ENCODE measurements around the gene OXSR1. TPM values are rescaled to one million over a fixed set of nuclear protein-coding genes. Genes with fewer than 3 reads are reported as not detected.

Gene OXSR1
- total RNA-seq, 4 donors from 2014 or later, result 12.9 to 45.6 (median 39.5) TPM

GRCh38 chr3:38253704-38254103, 88.4 kb downstream of the OXSR1 start:
- Histone ChIP-seq H3K27ac (no peak overlapping the region), H3K4me1 (no peaks in the 10 kb centered on the region), H3K36me3 (no peaks in the 10 kb centered on the region), H3K4me3 (no peak overlapping the region), H3K27me3 (no peaks in the 10 kb centered on the region), H3K9me3 (no peaks in the 10 kb centered on the region)
- DNase-seq, result no peak
- intact Hi-C loops (cut with DNase I; ENCODE audit: low total_unique reads), result no loop called here
- no peak for TF ChIP-seq POLR2A (IDR thresholded peaks at IDR 0.05)
- no peak for TF ChIP-seq CTCF (IDR thresholded peaks at IDR 0.05)

GRCh38 chr3:38254872-38255271, 89.5 kb downstream of the OXSR1 start:
- DNase-seq, result no peak
- H3K4me1 ChIP-seq, result no peaks in the 10 kb centered on the region
- no peaks in the 10 kb centered on the region for H3K27me3 ChIP-seq
- intact Hi-C loops (cut with DNase I; ENCODE audit: low total_unique reads), result no loop called here
- H3K36me3 ChIP-seq, result no peaks in the 10 kb centered on the region
- TF ChIP-seq CTCF (IDR thresholded peaks at IDR 0.05) (no peak), POLR2A (IDR thresholded peaks at IDR 0.05) (no peak)
- H3K4me3 ChIP-seq, result no peak overlapping the region
- H3K27ac ChIP-seq, result no peak overlapping the region
- H3K9me3 ChIP-seq, result no peaks in the 10 kb centered on the region

DNA sequence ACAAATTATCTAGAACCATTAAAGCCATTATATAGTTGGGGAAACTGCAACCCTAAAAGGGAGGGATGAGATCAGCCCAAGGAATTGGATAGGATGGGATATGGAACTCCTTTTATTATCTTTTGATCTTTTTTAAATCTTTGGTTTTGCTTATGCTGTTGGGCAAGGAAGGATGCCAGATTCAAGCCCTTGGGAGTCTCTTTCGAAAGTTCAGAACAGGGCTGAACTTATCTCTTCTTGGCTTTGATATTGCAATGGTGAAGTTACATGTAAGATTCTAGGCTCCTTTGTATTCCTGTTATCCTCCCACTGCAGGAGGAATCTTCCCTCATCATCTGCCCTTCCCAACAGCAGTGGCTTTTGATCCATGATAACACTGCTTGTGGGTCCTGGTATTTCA, 90.3 kb downstream of the OXSR1 start:
- no peak overlapping the region for H3K4me3 ChIP-seq
- no peaks in the 10 kb centered on the region for H3K36me3 ChIP-seq
- no peaks in the 10 kb centered on the region for H3K9me3 ChIP-seq
- intact Hi-C loops (cut with DNase I; ENCODE audit: low total_unique reads), result no loop called here
- H3K27me3 ChIP-seq, result no peaks in the 10 kb centered on the region
- no peaks in the 10 kb centered on the region for H3K4me1 ChIP-seq
- TF ChIP-seq POLR2A (IDR thresholded peaks at IDR 0.05) (no peak), CTCF (IDR thresholded peaks at IDR 0.05) (no peak)
- no peak overlapping the region for H3K27ac ChIP-seq
- DNase-seq, result no peak

- Histone ChIP-seq H3K9me3 (no peaks in the 10 kb centered on the region), H3K27ac (no peak overlapping the region), H3K27me3 (no peaks in the 10 kb centered on the region), H3K4me1 (no peaks in the 10 kb centered on the region), H3K36me3 (no peaks in the 10 kb centered on the region), H3K4me3 (no peak overlapping the region)
- intact Hi-C loops (cut with DNase I; ENCODE audit: low total_unique reads), result no loop called here
- no peak for TF ChIP-seq POLR2A (IDR thresholded peaks at IDR 0.05)
- no peak for DNase-seq
These were observed 92.2 kb downstream of the OXSR1 start for GRCh38 chr3:38257583-38257982.

- intact Hi-C loops (cut with DNase I; ENCODE audit: low total_unique reads), result no loop called here
- Histone ChIP-seq H3K4me3 (no peak overlapping the region), H3K4me1 (no peaks in the 10 kb centered on the region), H3K27ac (no peak overlapping the region), H3K36me3 (no peaks in the 10 kb centered on the region), H3K9me3 (no peaks in the 10 kb centered on the region), H3K27me3 (no peaks in the 10 kb centered on the region)
- no peak for DNase-seq
- no peak for TF ChIP-seq POLR2A (IDR thresholded peaks at IDR 0.05)
- TF ChIP-seq CTCF (IDR thresholded peaks at IDR 0.05), result no peak
These were observed 95.1 kb downstream of the OXSR1 start for GRCh38 chr3:38260474-38260873.

DNA sequence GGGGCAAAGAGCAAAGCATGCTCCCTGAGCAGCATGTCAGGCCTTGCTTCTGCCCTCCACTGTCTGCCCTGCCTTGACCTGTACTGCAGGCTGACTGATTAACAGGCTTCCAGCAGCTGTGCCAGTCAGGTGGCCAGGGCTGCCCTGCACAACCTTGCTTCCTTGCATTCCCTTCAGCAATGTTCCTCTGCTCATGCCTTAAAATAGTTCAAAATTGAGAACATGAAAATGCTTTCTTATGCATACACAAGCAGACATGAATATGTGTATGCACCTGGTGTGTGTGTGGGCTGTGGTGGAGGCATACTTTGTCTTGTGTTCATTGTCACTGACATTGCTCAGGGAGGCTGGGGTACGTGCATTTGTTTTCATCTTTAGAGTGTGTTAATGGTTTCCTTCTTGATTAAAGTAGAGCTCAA, 99.0 kb downstream of the OXSR1 start:
- intact Hi-C loops (cut with DNase I; ENCODE audit: low total_unique reads), result no loop called here
- Histone ChIP-seq H3K4me1 (no peaks in the 10 kb centered on the region), H3K36me3 (no peaks in the 10 kb centered on the region), H3K27ac (no peak overlapping the region), H3K27me3 (no peaks in the 10 kb centered on the region), H3K4me3 (no peak overlapping the region), H3K9me3 (no peaks in the 10 kb centered on the region)
- TF ChIP-seq POLR2A (IDR thresholded peaks at IDR 0.05) (no peak), CTCF (IDR thresholded peaks at IDR 0.05) (no peak)
- DNase-seq, result no peak

Measured in uterus (tissue), 4 donors.